HepG2 (cell line): ENCODE data around the gene RCC1. TPM values are rescaled to one million over a fixed set of nuclear protein-coding genes. Genes with fewer than 3 reads are reported as not detected.

ENCODE experiments used
- CCDC6 ChIP-seq: sonication (generic); formaldehyde crosslinking; IDR thresholded peaks from 2 replicates; pipeline ENCODE4 v1.8.1; 2022; ENCODE audit warnings: mild to moderate bottlenecking, missing genetic modification reagents, moderate library complexity
- EEA1 ChIP-seq: sonication (generic); formaldehyde crosslinking; IDR thresholded peaks from 2 replicates; pipeline ENCODE4 v1.5.1; 2020; ENCODE audit warnings: mild to moderate bottlenecking, missing genetic modification reagents, borderline replicate concordance
- HOXA9 ChIP-seq: sonication (generic); formaldehyde crosslinking; IDR thresholded peaks from 2 replicates; pipeline ENCODE4 v1.8.1; 2022; ENCODE audit warnings: missing genetic modification reagents, mild to moderate bottlenecking, moderate library complexity, borderline replicate concordance
- IKZF4 ChIP-seq: sonication (generic); formaldehyde crosslinking; IDR thresholded peaks from 2 replicates; pipeline ENCODE4 v1.5.1; 2020; ENCODE audit warnings: borderline replicate concordance, mild to moderate bottlenecking, low read depth, missing genetic modification reagents; ENCODE audit errors: not compliant biosample characterization
- KDM5B ChIP-seq: sonication (generic); formaldehyde crosslinking; IDR thresholded peaks from 2 replicates; pipeline ENCODE4 v1.4.0; 2020; ENCODE audit warnings: missing genetic modification reagents, mild to moderate bottlenecking, borderline replicate concordance
- NKX3-1 ChIP-seq: sonication (generic); formaldehyde crosslinking; IDR thresholded peaks from 2 replicates; pipeline ENCODE4 v1.5.0; 2020; ENCODE audit warnings: missing genetic modification reagents
- PHF21A ChIP-seq: sonication (generic); formaldehyde crosslinking; IDR thresholded peaks from 2 replicates; pipeline ENCODE4 v1.5.0; 2020; ENCODE audit warnings: mild to moderate bottlenecking, missing genetic modification reagents
- PRPF4 ChIP-seq: fragments of 200-400 bp; formaldehyde crosslinking; IDR thresholded peaks from 2 replicates; pipeline ENCODE4 v1.6.1; 2016; ENCODE audit warnings: low read length, low read depth; ENCODE audit not compliant: poor library complexity, severe bottlenecking
- SSRP1 ChIP-seq: IDR thresholded peaks from 2 replicates; pipeline ENCODE4 v1.6.1; 2016; ENCODE audit warnings: control low read depth
- ZFAT ChIP-seq: sonication (generic); formaldehyde crosslinking; conservative IDR thresholded peaks from 2 replicates; pipeline ENCODE4 v1.8.1; 2023; ENCODE audit warnings: missing genetic modification reagents, inconsistent platforms
- ZNF446 ChIP-seq: sonication (generic); formaldehyde crosslinking; IDR thresholded peaks from 2 replicates; pipeline ENCODE4 v1.5.0; 2020; ENCODE audit warnings: mild to moderate bottlenecking, missing genetic modification reagents
- ZNF605 ChIP-seq: sonication (generic); formaldehyde crosslinking; IDR thresholded peaks from 2 replicates; pipeline ENCODE4 v1.8.0; 2022; ENCODE audit warnings: mild to moderate bottlenecking, missing genetic modification reagents
- ZNF788 ChIP-seq: sonication (generic); formaldehyde crosslinking; IDR thresholded peaks from 2 replicates; pipeline ENCODE4 v1.5.0; 2020; ENCODE audit warnings: mild to moderate bottlenecking, missing genetic modification reagents, borderline replicate concordance
- polyA plus RNA-seq, 8 experiments: library from polyadenylated mRNA; depleted of rRNA in 3 of 8; stranded (reverse) in 7 of 8; unstranded in 1 of 8; fragments of >200 nt; fragmentation: Illumina TruSeq in 4 of 8; extraction: Trizol in 4 of 8; gene quantifications; 2 replicates each; pipeline versions ENCODE4 v1.2.1 to v1.2.3, GENCODE V29; 2011 to 2016; ENCODE audit warnings: low read depth in 4 of 8, missing spikeins in 1 of 8, mixed read lengths in 1 of 8; ENCODE audit not compliant: insufficient read depth in 1 of 8
- total RNA-seq, 5 experiments: library from RNA; depleted of rRNA; stranded (reverse); fragments of >200 nt; fragmentation: Illumina TruSeq; extraction: Trizol; gene quantifications; 2 replicates each; pipeline ENCODE4 v1.2.3, GENCODE V29; 2016; ENCODE audit warnings: low read depth in 1 of 5
- TF ChIP-seq, protein P1 (sequence below): IDR thresholded peaks from 2 replicates; pipeline ENCODE4 v1.6.1; 2018; ENCODE audit warnings: missing genetic modification reagents
- TF ChIP-seq, protein P2 (sequence below): sonication (generic); formaldehyde crosslinking; IDR thresholded peaks from 2 replicates; pipeline ENCODE4 v1.5.0; 2020; ENCODE audit warnings: mild to moderate bottlenecking, missing genetic modification reagents
- TF ChIP-seq, protein P3 (sequence below): sonication (generic); formaldehyde crosslinking; IDR thresholded peaks from 2 replicates; pipeline ENCODE4 v1.5.1; 2020; ENCODE audit warnings: mild to moderate bottlenecking, moderate library complexity, missing genetic modification reagents
- TF ChIP-seq, protein P4 (sequence below): sonication (generic); formaldehyde crosslinking; IDR thresholded peaks from 2 replicates; pipeline ENCODE4 v1.4.0; 2020; ENCODE audit warnings: missing genetic modification reagents
- TF ChIP-seq, protein P5 (sequence below): sonication (generic); formaldehyde crosslinking; IDR thresholded peaks from 2 replicates; pipeline ENCODE4 v1.8.1; 2023; ENCODE audit warnings: missing genetic modification reagents, inconsistent platforms, borderline replicate concordance
- TF ChIP-seq, protein P6 (sequence below): sonication (generic); formaldehyde crosslinking; IDR thresholded peaks from 2 replicates; pipeline ENCODE4 v1.4.0; 2020; ENCODE audit warnings: missing genetic modification reagents
- TF ChIP-seq, protein P7 (sequence below): IDR thresholded peaks from 2 replicates; pipeline ENCODE4 v1.6.1; 2012; ENCODE audit warnings: low read depth, low read length, improper control_type of control experiment

RCC1 gene
- total and polyA plus RNA-seq, 2 of the 13 experiments (the other 11 are each of a cell fraction or from before 2014, with no cell fraction given), result 47.2 to 80.8 TPM

DNA sequence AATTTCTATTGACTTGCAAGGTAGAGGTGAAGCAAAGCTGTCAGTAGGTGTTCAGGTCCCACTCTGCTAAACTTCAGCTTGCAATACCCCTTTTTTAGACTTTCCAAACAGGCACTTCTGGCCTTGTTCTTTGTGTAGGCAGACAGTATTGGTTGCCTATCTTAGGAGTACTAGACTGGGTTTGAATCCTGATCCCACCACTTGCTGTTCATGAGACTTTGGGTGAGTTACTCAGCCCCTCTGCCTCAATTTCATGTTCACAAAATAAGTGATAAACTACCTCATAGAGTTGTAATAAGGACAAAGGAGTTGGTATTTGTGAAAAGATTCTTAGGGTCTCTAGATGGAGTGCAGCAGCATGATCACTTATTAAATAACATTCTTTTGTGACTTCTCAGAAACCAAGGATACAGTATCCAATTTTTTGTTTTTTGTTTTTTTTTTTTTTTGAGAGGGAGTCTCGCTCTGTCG, 5.2 kb downstream of the RCC1 start (continued):
- TF ChIP-seq, protein P1, sequence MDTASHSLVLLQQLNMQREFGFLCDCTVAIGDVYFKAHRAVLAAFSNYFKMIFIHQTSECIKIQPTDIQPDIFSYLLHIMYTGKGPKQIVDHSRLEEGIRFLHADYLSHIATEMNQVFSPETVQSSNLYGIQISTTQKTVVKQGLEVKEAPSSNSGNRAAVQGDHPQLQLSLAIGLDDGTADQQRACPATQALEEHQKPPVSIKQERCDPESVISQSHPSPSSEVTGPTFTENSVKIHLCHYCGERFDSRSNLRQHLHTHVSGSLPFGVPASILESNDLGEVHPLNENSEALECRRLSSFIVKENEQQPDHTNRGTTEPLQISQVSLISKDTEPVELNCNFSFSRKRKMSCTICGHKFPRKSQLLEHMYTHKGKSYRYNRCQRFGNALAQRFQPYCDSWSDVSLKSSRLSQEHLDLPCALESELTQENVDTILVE (CRISPR knock-in tag), result no peak
- TF ChIP-seq ZNF605 (CRISPR knock-in tag) (no peak), EEA1 (CRISPR knock-in tag) (no peak), ZNF788 (CRISPR knock-in tag) (no peak), IKZF4 (CRISPR knock-in tag) (no peak), CCDC6 (CRISPR knock-in tag) (no peak), HOXA9 (CRISPR knock-in tag) (no peak), KDM5B (no peak), PRPF4 (no peak), SSRP1 (peak; percentile 72; the same call in 1 of the 2 replicates), ZFAT (CRISPR knock-in tag) (no peak), PHF21A (no peak), NKX3-1 (no peak), ZNF446 (CRISPR knock-in tag) (no peak)
- TF ChIP-seq, protein P2, sequence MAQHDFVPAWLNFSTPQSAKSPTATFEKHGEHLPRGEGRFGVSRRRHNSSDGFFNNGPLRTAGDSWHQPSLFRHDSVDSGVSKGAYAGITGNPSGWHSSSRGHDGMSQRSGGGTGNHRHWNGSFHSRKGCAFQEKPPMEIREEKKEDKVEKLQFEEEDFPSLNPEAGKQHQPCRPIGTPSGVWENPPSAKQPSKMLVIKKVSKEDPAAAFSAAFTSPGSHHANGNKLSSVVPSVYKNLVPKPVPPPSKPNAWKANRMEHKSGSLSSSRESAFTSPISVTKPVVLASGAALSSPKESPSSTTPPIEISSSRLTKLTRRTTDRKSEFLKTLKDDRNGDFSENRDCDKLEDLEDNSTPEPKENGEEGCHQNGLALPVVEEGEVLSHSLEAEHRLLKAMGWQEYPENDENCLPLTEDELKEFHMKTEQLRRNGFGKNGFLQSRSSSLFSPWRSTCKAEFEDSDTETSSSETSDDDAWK (CRISPR knock-in tag), result no peak
- TF ChIP-seq, protein P3, sequence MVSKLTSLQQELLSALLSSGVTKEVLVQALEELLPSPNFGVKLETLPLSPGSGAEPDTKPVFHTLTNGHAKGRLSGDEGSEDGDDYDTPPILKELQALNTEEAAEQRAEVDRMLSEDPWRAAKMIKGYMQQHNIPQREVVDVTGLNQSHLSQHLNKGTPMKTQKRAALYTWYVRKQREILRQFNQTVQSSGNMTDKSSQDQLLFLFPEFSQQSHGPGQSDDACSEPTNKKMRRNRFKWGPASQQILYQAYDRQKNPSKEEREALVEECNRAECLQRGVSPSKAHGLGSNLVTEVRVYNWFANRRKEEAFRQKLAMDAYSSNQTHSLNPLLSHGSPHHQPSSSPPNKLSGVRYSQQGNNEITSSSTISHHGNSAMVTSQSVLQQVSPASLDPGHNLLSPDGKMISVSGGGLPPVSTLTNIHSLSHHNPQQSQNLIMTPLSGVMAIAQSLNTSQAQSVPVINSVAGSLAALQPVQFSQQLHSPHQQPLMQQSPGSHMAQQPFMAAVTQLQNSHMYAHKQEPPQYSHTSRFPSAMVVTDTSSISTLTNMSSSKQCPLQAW (CRISPR knock-in tag), result no peak
- TF ChIP-seq, protein P4, sequence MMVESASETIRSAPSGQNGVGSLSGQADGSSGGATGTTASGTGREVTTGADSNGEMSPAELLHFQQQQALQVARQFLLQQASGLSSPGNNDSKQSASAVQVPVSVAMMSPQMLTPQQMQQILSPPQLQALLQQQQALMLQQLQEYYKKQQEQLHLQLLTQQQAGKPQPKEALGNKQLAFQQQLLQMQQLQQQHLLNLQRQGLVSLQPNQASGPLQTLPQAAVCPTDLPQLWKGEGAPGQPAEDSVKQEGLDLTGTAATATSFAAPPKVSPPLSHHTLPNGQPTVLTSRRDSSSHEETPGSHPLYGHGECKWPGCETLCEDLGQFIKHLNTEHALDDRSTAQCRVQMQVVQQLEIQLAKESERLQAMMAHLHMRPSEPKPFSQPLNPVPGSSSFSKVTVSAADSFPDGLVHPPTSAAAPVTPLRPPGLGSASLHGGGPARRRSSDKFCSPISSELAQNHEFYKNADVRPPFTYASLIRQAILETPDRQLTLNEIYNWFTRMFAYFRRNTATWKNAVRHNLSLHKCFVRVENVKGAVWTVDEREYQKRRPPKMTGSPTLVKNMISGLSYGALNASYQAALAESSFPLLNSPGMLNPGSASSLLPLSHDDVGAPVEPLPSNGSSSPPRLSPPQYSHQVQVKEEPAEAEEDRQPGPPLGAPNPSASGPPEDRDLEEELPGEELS (CRISPR knock-in tag), result no peak
- TF ChIP-seq, protein P5, sequence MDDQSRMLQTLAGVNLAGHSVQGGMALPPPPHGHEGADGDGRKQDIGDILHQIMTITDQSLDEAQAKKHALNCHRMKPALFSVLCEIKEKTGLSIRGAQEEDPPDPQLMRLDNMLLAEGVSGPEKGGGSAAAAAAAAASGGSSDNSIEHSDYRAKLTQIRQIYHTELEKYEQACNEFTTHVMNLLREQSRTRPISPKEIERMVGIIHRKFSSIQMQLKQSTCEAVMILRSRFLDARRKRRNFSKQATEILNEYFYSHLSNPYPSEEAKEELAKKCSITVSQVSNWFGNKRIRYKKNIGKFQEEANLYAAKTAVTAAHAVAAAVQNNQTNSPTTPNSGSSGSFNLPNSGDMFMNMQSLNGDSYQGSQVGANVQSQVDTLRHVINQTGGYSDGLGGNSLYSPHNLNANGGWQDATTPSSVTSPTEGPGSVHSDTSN (CRISPR knock-in tag), result no peak
- TF ChIP-seq, protein P6, sequence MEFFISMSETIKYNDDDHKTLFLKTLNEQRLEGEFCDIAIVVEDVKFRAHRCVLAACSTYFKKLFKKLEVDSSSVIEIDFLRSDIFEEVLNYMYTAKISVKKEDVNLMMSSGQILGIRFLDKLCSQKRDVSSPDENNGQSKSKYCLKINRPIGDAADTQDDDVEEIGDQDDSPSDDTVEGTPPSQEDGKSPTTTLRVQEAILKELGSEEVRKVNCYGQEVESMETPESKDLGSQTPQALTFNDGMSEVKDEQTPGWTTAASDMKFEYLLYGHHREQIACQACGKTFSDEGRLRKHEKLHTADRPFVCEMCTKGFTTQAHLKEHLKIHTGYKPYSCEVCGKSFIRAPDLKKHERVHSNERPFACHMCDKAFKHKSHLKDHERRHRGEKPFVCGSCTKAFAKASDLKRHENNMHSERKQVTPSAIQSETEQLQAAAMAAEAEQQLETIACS, result no peak
- TF ChIP-seq, protein P7, sequence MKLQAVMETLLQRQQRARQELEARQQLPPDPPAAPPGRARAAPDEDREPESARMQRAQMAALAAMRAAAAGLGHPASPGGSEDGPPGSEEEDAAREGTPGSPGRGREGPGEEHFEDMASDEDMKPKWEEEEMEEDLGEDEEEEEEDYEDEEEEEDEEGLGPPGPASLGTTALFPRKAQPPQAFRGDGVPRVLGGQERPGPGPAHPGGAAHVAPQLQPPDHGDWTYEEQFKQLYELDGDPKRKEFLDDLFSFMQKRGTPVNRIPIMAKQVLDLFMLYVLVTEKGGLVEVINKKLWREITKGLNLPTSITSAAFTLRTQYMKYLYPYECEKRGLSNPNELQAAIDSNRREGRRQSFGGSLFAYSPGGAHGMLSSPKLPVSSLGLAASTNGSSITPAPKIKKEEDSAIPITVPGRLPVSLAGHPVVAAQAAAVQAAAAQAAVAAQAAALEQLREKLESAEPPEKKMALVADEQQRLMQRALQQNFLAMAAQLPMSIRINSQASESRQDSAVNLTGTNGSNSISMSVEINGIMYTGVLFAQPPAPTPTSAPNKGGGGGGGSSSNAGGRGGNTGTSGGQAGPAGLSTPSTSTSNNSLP, result no peak
